ENCODE results near the gene DDX51. TPM values are rescaled to one million over a fixed set of nuclear protein-coding genes. Genes with fewer than 3 reads are reported as not detected.

The DDX51 gene
- total RNA-seq, 1 donor from 2014 or later: 10.2 TPM

GRCh38 chr12:132140501-132140900, 3.6 kb downstream of the DDX51 start:
- no peak overlapping the region for H3K4me3 Mint-ChIP-seq (ENCODE audit: unreplicated experiment)
- no peak overlapping the region for H3K4me3 ChIP-seq (ENCODE audit: insufficient read depth, low read depth, low read length)
- H3K27me3 ChIP-seq (ENCODE audit: insufficient read depth, low read length): no peaks in the 10 kb centered on the region
- peaks cover 21% of the 10 kb centered on the region for H3K4me1 ChIP-seq (ENCODE audit: insufficient read depth, low read length)
- TF ChIP-seq CTCF (IDR thresholded peaks at IDR 0.05; ENCODE audit: insufficient read depth, low read depth, low read length) (no peak), EZH2 (IDR thresholded peaks at IDR 0.05; ENCODE audit: insufficient read depth, low read length) (no peak)
- no peak for DNase-seq (ENCODE audit: low read depth)
- peaks cover 26% of the 10 kb centered on the region for H4K20me1 ChIP-seq (ENCODE audit: insufficient read depth, low read length)
- H3K9me3 Mint-ChIP-seq (ENCODE audit: unreplicated experiment): no peaks in the 10 kb centered on the region
- H3K4me1 Mint-ChIP-seq (ENCODE audit: low read depth, unreplicated experiment): peaks cover 11% of the 10 kb centered on the region
- no peak overlapping the region for H2AFZ ChIP-seq (ENCODE audit: low read depth, low read length)
- peaks cover 34% of the 10 kb centered on the region for H3K79me2 ChIP-seq (ENCODE audit: insufficient read depth, low read length)
- H3K27me3 Mint-ChIP-seq (ENCODE audit: low read depth, unreplicated experiment): no peaks in the 10 kb centered on the region
- H3K4me2 ChIP-seq (ENCODE audit: low read length): no peak overlapping the region
- H3K36me3 ChIP-seq (ENCODE audit: insufficient read depth, low read length): peaks cover 5% of the 10 kb centered on the region
- H3K27ac Mint-ChIP-seq (ENCODE audit: unreplicated experiment): no peak overlapping the region
- no peak overlapping the region for H3K27ac ChIP-seq (ENCODE audit: low read depth, low read length)
- H3K36me3 Mint-ChIP-seq (ENCODE audit: low read depth, unreplicated experiment): peaks cover 4% of the 10 kb centered on the region
- H3K9ac ChIP-seq (ENCODE audit: low read length): no peak overlapping the region
- no peak for FAIRE-seq
- H3K9me3 ChIP-seq (ENCODE audit: insufficient read depth, low read depth, low read length): no peaks in the 10 kb centered on the region

- Mint-ChIP-seq H3K36me3 (ENCODE audit: low read depth, unreplicated experiment) (peaks cover 4% of the 10 kb centered on the region), H3K4me1 (ENCODE audit: low read depth, unreplicated experiment) (peaks cover 11% of the 10 kb centered on the region), H3K27ac (ENCODE audit: unreplicated experiment) (peak overlapping the region; percentile 41), H3K27me3 (ENCODE audit: low read depth, unreplicated experiment) (no peaks in the 10 kb centered on the region), H3K9me3 (ENCODE audit: unreplicated experiment) (no peaks in the 10 kb centered on the region), H3K4me3 (ENCODE audit: unreplicated experiment) (no peak overlapping the region)
- Histone ChIP-seq H3K4me3 (ENCODE audit: insufficient read depth, low read depth, low read length) (no peak overlapping the region), H3K4me2 (ENCODE audit: low read length) (no peak overlapping the region), H3K4me1 (ENCODE audit: insufficient read depth, low read length) (peaks cover 15% of the 10 kb centered on the region), H3K36me3 (ENCODE audit: insufficient read depth, low read length) (peaks cover 5% of the 10 kb centered on the region), H3K9ac (ENCODE audit: low read length) (no peak overlapping the region), H4K20me1 (ENCODE audit: insufficient read depth, low read length) (peaks cover 20% of the 10 kb centered on the region), H3K79me2 (ENCODE audit: insufficient read depth, low read length) (peaks cover 28% of the 10 kb centered on the region), H3K9me3 (ENCODE audit: insufficient read depth, low read depth, low read length) (no peaks in the 10 kb centered on the region), H3K27me3 (ENCODE audit: insufficient read depth, low read length) (no peaks in the 10 kb centered on the region), H2AFZ (ENCODE audit: low read depth, low read length) (no peak overlapping the region), H3K27ac (ENCODE audit: low read depth, low read length) (no peak overlapping the region)
- FAIRE-seq (no peak), DNase-seq (ENCODE audit: low read depth) (no peak)
- TF ChIP-seq EZH2 (IDR thresholded peaks at IDR 0.05; ENCODE audit: insufficient read depth, low read length): no peak
Measured at GRCh38 chr12:132139912-132140311, 4.2 kb downstream of the DDX51 start.

GRCh38 chr12:132138941-132139871, 4.9 kb downstream of the DDX51 start:
- Histone ChIP-seq H3K36me3 (ENCODE audit: insufficient read depth, low read length) (peaks cover 5% of the 10 kb centered on the region), H4K20me1 (ENCODE audit: insufficient read depth, low read length) (peaks cover 17% of the 10 kb centered on the region), H3K4me3 (ENCODE audit: insufficient read depth, low read depth, low read length) (no peak overlapping the region), H2AFZ (ENCODE audit: low read depth, low read length) (no peak overlapping the region), H3K9me3 (ENCODE audit: insufficient read depth, low read depth, low read length) (no peaks in the 10 kb centered on the region), H3K4me2 (ENCODE audit: low read length) (no peak overlapping the region), H3K27me3 (ENCODE audit: insufficient read depth, low read length) (no peaks in the 10 kb centered on the region), H3K4me1 (ENCODE audit: insufficient read depth, low read length) (peaks cover 13% of the 10 kb centered on the region), H3K9ac (ENCODE audit: low read length) (no peak overlapping the region), H3K79me2 (ENCODE audit: insufficient read depth, low read length) (peaks cover 21% of the 10 kb centered on the region), H3K27ac (ENCODE audit: low read depth, low read length) (no peak overlapping the region)
- Mint-ChIP-seq H3K4me1 (ENCODE audit: low read depth, unreplicated experiment) (peaks cover 11% of the 10 kb centered on the region), H3K36me3 (ENCODE audit: low read depth, unreplicated experiment) (peaks cover 4% of the 10 kb centered on the region), H3K9me3 (ENCODE audit: unreplicated experiment) (no peaks in the 10 kb centered on the region), H3K27ac (ENCODE audit: unreplicated experiment) (peak overlapping the region; percentile 41), H3K4me3 (ENCODE audit: unreplicated experiment) (no peak overlapping the region), H3K27me3 (ENCODE audit: low read depth, unreplicated experiment) (no peaks in the 10 kb centered on the region)
- TF ChIP-seq EZH2 (IDR thresholded peaks at IDR 0.05; ENCODE audit: insufficient read depth, low read length) (no peak), CTCF (IDR thresholded peaks at IDR 0.05; ENCODE audit: insufficient read depth, low read depth, low read length) (no peak)
- DNase-seq (ENCODE audit: low read depth) (no peak), FAIRE-seq (no peak)

Data from astrocyte (in vitro differentiated cells and primary cell).